ENCODE measurements around the gene POLR3GL. TPM values are rescaled to one million over a fixed set of nuclear protein-coding genes. Genes with fewer than 3 reads are reported as not detected.
A peak's percentile ranks its signal among the peaks of the same experiment; 100 is the strongest.

POLR3GL gene
- total RNA-seq, 1 experiment from 2014 or later, result 22.8 TPM

DNA sequence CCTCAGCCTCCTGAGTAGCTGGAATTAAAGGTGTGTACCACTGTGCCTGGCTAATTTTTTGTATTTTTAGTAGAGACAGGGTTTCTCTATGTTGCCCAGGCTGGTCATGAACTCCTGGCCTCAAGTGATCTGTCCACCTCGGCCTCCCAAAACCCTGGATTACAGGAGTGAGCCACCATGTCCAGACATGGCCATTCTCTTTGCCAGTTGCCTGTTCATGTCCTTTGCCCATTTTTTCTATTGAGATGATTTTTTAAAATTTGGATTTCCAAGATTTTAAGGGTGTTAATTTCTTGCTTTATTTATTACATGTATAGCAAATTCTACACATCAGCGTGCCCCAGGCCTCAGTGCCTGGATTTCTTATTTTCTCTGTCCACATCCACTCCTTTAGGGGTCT is 2.8 kb downstream of the POLR3GL start:
- no peak for DNase-seq (ENCODE audit: low read depth in 1 of 2, low spot score in 2 of 2)
- H3K36me3 ChIP-seq, result no peaks in the 10 kb centered on the region
- H3K4me3 ChIP-seq, result no peak overlapping the region
- H3K27me3 ChIP-seq (replicated peaks), result no peaks in the 10 kb centered on the region
- H3K27ac ChIP-seq, result no peak overlapping the region
- H3K9me3 ChIP-seq (replicated peaks), result no peaks in the 10 kb centered on the region
- H3K4me1 ChIP-seq (replicated peaks), result peaks cover 31% of the 10 kb centered on the region

GRCh38 chr1:145972580-145972979 is 8.1 kb downstream of the POLR3GL start:
- Histone ChIP-seq H3K4me1 (replicated peaks) (peaks cover 21% of the 10 kb centered on the region), H3K27me3 (replicated peaks) (no peaks in the 10 kb centered on the region), H3K4me3 (no peak overlapping the region), H3K9me3 (replicated peaks) (no peaks in the 10 kb centered on the region), H3K36me3 (no peaks in the 10 kb centered on the region), H3K27ac (no peak overlapping the region)
- DNase-seq (ENCODE audit: low read depth in 1 of 2, low spot score in 2 of 2), result peak in 1 of 2 experiments; percentile 38

DNA sequence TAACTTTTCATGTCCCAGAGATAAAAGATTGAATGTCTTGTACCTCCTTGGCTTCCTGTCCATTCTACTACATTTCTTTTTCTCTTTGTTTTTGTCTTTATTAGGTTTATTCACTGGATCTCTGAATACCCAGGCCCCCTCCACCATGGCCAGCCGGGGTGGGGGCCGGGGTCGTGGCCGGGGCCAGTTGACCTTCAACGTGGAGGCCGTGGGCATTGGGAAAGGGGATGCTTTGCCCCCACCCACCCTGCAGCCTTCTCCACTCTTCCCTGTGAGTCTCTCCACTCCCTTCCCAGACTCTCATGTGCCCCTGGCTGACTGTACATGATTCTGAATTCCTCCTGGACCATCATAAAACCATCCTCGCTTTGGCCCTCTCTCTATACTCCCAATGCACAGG is 10.2 kb downstream of the POLR3GL start:
- DNase-seq (ENCODE audit: low read depth in 1 of 2, low spot score in 2 of 2), result no peak
- H3K4me1 ChIP-seq (replicated peaks), result peaks cover 36% of the 10 kb centered on the region
- 0 out of 2 replicates have a peak, but pooled peaks cover 4% of the 10 kb centered on the region for H3K36me3 ChIP-seq
- H3K9me3 ChIP-seq (replicated peaks), result no peaks in the 10 kb centered on the region
- H3K27ac ChIP-seq, result no peak overlapping the region
- no peak overlapping the region for H3K4me3 ChIP-seq
- H3K27me3 ChIP-seq (replicated peaks), result no peaks in the 10 kb centered on the region

DNA sequence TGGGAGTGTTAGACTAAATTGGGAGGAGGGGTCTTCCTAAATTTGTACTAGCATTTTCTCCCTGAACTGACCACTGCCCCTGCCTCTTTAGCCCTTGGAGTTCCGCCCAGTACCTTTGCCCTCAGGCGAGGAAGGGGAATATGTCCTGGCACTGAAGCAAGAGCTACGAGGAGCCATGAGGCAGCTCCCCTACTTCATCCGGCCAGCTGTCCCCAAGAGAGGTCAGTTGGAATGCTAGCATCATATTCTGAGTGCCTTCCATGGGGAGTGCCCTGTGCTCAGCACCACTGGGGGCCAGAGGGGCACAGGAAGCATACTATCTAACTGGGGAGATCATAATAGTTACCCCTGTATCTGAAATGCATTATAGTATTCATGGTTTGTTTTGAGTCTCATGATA is 10.7 kb downstream of the POLR3GL start:
- H3K9me3 ChIP-seq (replicated peaks), result no peaks in the 10 kb centered on the region
- no peak overlapping the region for H3K27ac ChIP-seq
- H3K4me3 ChIP-seq, result no peak overlapping the region
- peaks cover 41% of the 10 kb centered on the region for H3K4me1 ChIP-seq (replicated peaks)
- no peak for DNase-seq (ENCODE audit: low read depth in 1 of 2, low spot score in 2 of 2)
- no peaks in the 10 kb centered on the region for H3K27me3 ChIP-seq (replicated peaks)
- 0 out of 2 replicates have a peak, but pooled peaks cover 4% of the 10 kb centered on the region for H3K36me3 ChIP-seq

DNA sequence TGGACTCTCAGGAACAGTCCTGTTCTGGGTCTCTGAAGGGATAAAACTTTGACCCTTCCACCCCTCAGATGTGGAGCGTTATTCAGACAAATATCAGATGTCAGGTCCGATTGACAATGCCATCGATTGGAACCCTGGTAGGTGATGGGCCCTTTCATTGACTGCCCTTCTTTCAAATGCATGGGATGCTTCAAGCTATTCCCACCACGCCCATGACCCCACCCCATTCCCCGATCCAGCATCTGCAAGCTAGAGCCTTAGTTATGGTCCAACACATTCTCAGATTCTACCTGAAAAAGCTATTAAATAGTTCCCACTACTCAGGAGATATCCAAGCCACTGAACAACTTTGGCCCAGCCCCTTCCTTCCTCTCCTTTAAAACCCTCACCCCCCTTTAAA is 12.5 kb downstream of the POLR3GL start:
- Histone ChIP-seq H3K27ac (no peak overlapping the region), H3K4me1 (replicated peaks) (peaks cover 47% of the 10 kb centered on the region)

GRCh38 chr1:145977486-145978470 is 13.3 kb downstream of the POLR3GL start:
- H3K9me3 ChIP-seq (replicated peaks), result no peaks in the 10 kb centered on the region
- H3K27me3 ChIP-seq (replicated peaks), result no peaks in the 10 kb centered on the region
- peaks cover 40% of the 10 kb centered on the region for H3K4me1 ChIP-seq (replicated peaks)
- H3K27ac ChIP-seq, result peak overlapping the region; percentile 96
- H3K4me3 ChIP-seq, result no peak overlapping the region
- DNase-seq (ENCODE audit: low read depth in 1 of 2, low spot score in 2 of 2), result peak; percentile 74 to 77
- 0 out of 2 replicates have a peak, but pooled peaks cover 4% of the 10 kb centered on the region for H3K36me3 ChIP-seq

More for the DNA sequence above, 12.5 kb downstream of the POLR3GL start:
- Histone ChIP-seq H3K27me3 (replicated peaks) (no peaks in the 10 kb centered on the region), H3K4me3 (no peak overlapping the region), H3K9me3 (replicated peaks) (no peaks in the 10 kb centered on the region), H3K36me3 (0 out of 2 replicates have a peak, but pooled peaks cover 4% of the 10 kb centered on the region)
- no peak for DNase-seq (ENCODE audit: low read depth in 1 of 2, low spot score in 2 of 2)

DNA sequence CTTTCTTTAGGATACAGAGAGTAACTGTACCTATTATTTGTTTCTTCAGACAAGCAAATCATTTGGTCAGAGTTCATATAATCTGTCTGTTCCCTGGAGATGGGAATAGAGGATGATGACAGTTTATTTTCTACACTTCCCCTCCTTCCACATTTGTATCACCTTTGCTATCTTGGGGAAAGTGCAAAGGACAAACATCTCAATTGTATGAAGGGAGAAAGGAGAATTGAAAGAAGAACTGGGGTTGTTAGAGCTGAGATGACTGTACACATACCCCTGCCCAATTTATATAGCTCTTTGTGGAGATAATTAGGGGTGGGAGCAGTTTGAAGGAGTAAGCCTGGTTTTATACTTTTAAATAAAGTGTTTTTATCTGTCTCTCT is 14.0 kb downstream of the POLR3GL start:
- Histone ChIP-seq H3K27ac (peak overlapping the region; percentile 96), H3K4me1 (replicated peaks) (peaks cover 36% of the 10 kb centered on the region), H3K27me3 (replicated peaks) (no peaks in the 10 kb centered on the region), H3K9me3 (replicated peaks) (no peaks in the 10 kb centered on the region), H3K4me3 (no peak overlapping the region), H3K36me3 (0 out of 2 replicates have a peak, but pooled peaks cover 4% of the 10 kb centered on the region)
- DNase-seq (ENCODE audit: low read depth in 1 of 2, low spot score in 2 of 2), result no peak

DNA sequence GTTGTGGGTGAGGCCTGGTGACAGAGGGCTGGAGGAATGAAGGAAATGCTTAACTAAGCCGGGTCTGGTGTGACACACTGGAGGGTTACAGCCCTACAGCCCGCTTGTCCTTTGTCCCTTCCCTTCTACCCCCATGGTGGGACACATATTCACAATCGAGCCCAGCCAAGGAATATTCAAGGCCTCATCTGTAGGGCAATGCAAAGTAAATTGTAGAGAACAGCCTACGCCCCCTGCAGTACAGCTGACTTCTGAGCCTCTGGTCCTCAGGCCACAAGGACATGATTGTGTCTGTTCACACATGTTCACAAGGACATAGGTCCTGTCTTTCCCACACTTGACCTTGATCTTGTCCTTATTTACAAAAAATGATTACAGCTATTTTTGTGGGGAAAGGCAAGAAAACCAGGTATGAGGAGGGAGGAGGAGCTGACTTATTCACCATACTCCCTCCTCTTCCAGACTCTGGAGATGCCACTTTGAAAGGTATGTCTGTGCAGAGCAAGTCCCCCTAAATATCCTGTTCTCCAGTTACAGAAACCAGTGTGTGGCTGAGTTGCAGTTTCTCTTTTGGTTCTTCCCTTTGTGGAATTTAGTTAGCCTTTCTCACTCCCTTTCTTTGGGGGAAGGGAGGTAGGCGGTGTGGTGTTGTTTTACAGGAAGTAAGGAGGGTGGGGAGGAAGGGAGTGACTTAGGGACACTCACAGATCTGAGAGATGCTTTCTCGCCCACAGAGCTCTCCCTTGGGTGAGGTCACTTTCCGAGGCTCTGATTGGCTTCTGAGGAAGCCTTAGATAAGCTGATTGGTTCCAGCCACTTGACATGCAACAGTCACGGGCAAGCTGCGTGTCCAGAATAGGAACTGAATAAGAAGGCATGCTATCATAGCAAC is 14.6 kb downstream of the POLR3GL start:
- Histone ChIP-seq H3K36me3 (0 out of 2 replicates have a peak, but pooled peaks cover 4% of the 10 kb centered on the region), H3K9me3 (replicated peaks) (no peaks in the 10 kb centered on the region), H3K4me3 (peak overlapping the region; percentile 8; the same call in 1 of the 2 replicates), H3K27ac (peak overlapping the region; percentile 96), H3K4me1 (replicated peaks) (peaks cover 36% of the 10 kb centered on the region), H3K27me3 (replicated peaks) (no peaks in the 10 kb centered on the region)
- DNase-seq (ENCODE audit: low read depth in 1 of 2, low spot score in 2 of 2), result peak; percentile 98 to 99

- H3K4me1 ChIP-seq (replicated peaks), result peaks cover 42% of the 10 kb centered on the region
- H3K4me3 ChIP-seq, result no peak overlapping the region
- peak overlapping the region; percentile 96 for H3K27ac ChIP-seq
- no peaks in the 10 kb centered on the region for H3K9me3 ChIP-seq (replicated peaks)
- no peaks in the 10 kb centered on the region for H3K27me3 ChIP-seq (replicated peaks)
- 0 out of 2 replicates have a peak, but pooled peaks cover 4% of the 10 kb centered on the region for H3K36me3 ChIP-seq
- no peak for DNase-seq (ENCODE audit: low read depth in 1 of 2, low spot score in 2 of 2)
These were observed 15.4 kb downstream of the POLR3GL start for GRCh38 chr1:145979746-145980456.

DNA sequence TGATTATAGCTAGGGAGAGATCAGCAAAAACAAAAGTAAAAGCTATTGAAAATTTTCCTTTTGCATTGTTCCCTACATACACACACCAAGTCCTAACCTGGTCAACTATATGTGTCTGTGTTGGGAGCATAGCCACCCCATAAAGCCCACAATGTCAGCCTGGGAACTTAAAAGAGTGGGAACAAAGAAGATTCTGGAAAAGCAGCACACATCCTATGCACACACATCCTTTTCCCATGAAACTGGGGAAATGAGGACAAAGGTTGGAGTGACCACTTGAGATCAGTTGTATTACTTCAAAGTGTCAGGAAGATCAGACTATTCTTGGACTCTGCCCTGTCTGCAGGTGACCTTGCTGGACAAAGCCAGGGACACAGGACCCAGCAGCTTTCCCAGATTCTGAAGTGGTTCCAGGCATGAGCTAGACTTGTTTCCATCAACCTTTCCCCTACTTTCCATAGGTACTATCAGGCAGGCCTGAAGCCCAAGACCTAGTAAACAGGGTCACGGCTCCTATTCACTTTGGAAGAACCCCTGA is 16.0 kb downstream of the POLR3GL start:
- Histone ChIP-seq H3K4me3 (no peak overlapping the region), H3K27ac (peak overlapping the region; percentile 96), H3K9me3 (replicated peaks) (no peaks in the 10 kb centered on the region), H3K36me3 (0 out of 2 replicates have a peak, but pooled peaks cover 4% of the 10 kb centered on the region), H3K27me3 (replicated peaks) (no peaks in the 10 kb centered on the region), H3K4me1 (replicated peaks) (peaks cover 49% of the 10 kb centered on the region)
- DNase-seq (ENCODE audit: low read depth in 1 of 2, low spot score in 2 of 2), result no peak

GRCh38 chr1:145982010-145982723 is 17.7 kb downstream of the POLR3GL start:
- no peak overlapping the region for H3K27ac ChIP-seq
- 0 out of 2 replicates have a peak, but pooled peaks cover 4% of the 10 kb centered on the region for H3K36me3 ChIP-seq
- H3K9me3 ChIP-seq (replicated peaks), result no peaks in the 10 kb centered on the region
- no peak for DNase-seq (ENCODE audit: low read depth in 1 of 2, low spot score in 2 of 2)
- no peak overlapping the region for H3K4me3 ChIP-seq
- H3K4me1 ChIP-seq (replicated peaks), result peaks cover 62% of the 10 kb centered on the region
- no peaks in the 10 kb centered on the region for H3K27me3 ChIP-seq (replicated peaks)

DNA sequence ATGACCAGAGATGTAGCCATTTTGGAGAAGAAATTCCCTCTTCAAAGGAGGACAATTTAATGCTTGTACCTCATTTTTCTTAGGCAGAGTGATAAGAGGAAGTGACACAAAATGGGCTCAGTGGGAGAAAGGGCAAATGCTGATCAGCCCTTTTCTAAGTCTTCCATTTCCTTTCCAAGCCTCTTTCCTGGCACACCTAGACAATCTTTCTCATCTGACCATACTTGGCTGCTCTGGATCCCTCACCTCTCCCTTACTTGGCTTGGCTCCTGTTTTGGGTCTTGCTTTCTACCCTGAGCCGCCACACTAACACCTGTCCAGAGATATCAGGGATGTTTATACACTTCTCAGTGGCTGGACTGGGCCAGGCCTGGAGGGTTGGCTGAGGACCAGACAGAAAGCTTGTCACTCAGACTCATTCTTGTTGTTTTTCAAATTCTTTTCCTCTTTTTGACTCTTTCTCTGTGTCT is 18.8 kb downstream of the POLR3GL start:
- H3K27ac ChIP-seq, result no peak overlapping the region
- H3K36me3 ChIP-seq, result no peaks in the 10 kb centered on the region
- no peak for DNase-seq (ENCODE audit: low read depth in 1 of 2, low spot score in 2 of 2)
- H3K27me3 ChIP-seq (replicated peaks), result no peaks in the 10 kb centered on the region
- H3K9me3 ChIP-seq (replicated peaks), result no peaks in the 10 kb centered on the region
- H3K4me1 ChIP-seq (replicated peaks), result peaks cover 55% of the 10 kb centered on the region
- no peak overlapping the region for H3K4me3 ChIP-seq
